B cell (primary cell): ENCODE data around the gene TBX1. TPM values are rescaled to one million over a fixed set of nuclear protein-coding genes. Genes with fewer than 3 reads are reported as not detected.

Source experiments
- ATAC-seq: fragments of 200-7000 bp; cut with Tn5 transposase; one replicate; pipeline ENCODE4 v1.10.0; 2021; ENCODE audit warnings: low read depth, mild to moderate bottlenecking, moderate number of reproducible peaks, moderate library complexity
- CTCF ChIA-PET: fragments of 350-600 bp; sonication (Branson Sonifier 250); formaldehyde crosslinking; loops from one replicate; lab custom pipeline; 2021; ENCODE audit warnings: antibody characterized with exemption, inconsistent platforms; lab: Charles Lee
- POLR2A ChIA-PET: fragments of 350-600 bp; sonication (Branson Sonifier 250); formaldehyde crosslinking; loops from one replicate; lab custom pipeline; 2021; ENCODE audit warnings: antibody characterized with exemption; lab: Charles Lee
- DNase-seq: peaks from one replicate; pipeline ENCODE4 v3.0.0; 2013
- H2AFZ ChIP-seq: 2 replicates; pipeline ENCODE4 v1.6.1; 2012; ENCODE audit warnings: mild to moderate bottlenecking, low read depth, low read length; ENCODE audit not compliant: insufficient read depth, poor library complexity, severe bottlenecking
- H3K27ac ChIP-seq, 2 donors: 1 replicate in 1 of 2; 2 replicates in 1 of 2; pipeline ENCODE4 v1.5.1; 2012 to 2013; ENCODE audit warnings: low read length in 2 of 2, mild to moderate bottlenecking in 2 of 2, moderate library complexity in 1 of 2
- H3K27me3 ChIP-seq, 4 experiments: fragments of 200-600 bp in 1 of 4; sonication (generic) in 1 of 4; replicated peaks in 1 of 4; 1 replicate in 2 of 4; 2 replicates in 2 of 4; pipeline versions ENCODE4 v1.6.1 to v1.7.0; 2013 to 2016; ENCODE audit warnings: low read length in 3 of 4, mild to moderate bottlenecking in 2 of 4, mixed read lengths in 1 of 4, moderate library complexity in 1 of 4; ENCODE audit not compliant: insufficient read depth in 4 of 4, control insufficient read depth in 3 of 4; ENCODE audit errors: control extremely low read depth in 1 of 4
- H3K36me3 ChIP-seq, 2 experiments: replicated peaks in 1 of 2; 1 replicate in 1 of 2; 2 replicates in 1 of 2; pipeline versions ENCODE4 v1.6.1 to v1.7.1; 2013; ENCODE audit warnings: low read length in 1 of 2; ENCODE audit not compliant: insufficient read depth in 2 of 2, control insufficient read depth in 1 of 2; ENCODE audit errors: control extremely low read depth in 1 of 2, extremely low read depth in 1 of 2
- H3K4me1 ChIP-seq, 2 donors: fragments of 200-600 bp in 1 of 2; sonication (generic) in 1 of 2; 1 replicate in 1 of 2; 2 replicates in 1 of 2; pipeline versions ENCODE4 v1.5.1 to v1.6.1; 2013 to 2017; ENCODE audit warnings: low read length in 2 of 2; ENCODE audit not compliant: control insufficient read depth in 2 of 2, insufficient read depth in 2 of 2
- H3K4me2 ChIP-seq: replicated peaks from 2 replicates; pipeline ENCODE3; 2012; ENCODE audit warnings: mild to moderate bottlenecking, low read depth, low read length; ENCODE audit not compliant: poor library complexity, severe bottlenecking
- H3K4me3 ChIP-seq, 5 experiments: fragments of 200-600 bp in 1 of 5; sonication (generic) in 1 of 5; 1 replicate in 3 of 5; 2 replicates in 2 of 5; pipeline versions ENCODE4 v1.5.1 to v1.7.0; 2011 to 2016; ENCODE audit warnings: low read length in 4 of 5, mild to moderate bottlenecking in 4 of 5, low read depth in 2 of 5, control low read depth in 1 of 5, moderate library complexity in 1 of 5; ENCODE audit not compliant: insufficient read depth in 1 of 5; ENCODE audit errors: control extremely low read depth in 1 of 5, extremely low read depth in 1 of 5
- H3K79me2 ChIP-seq: fragments of 200-600 bp; sonication (generic); one replicate; pipeline ENCODE4 v1.6.0; 2016; ENCODE audit warnings: low read length; ENCODE audit not compliant: control insufficient read depth, insufficient read depth
- H3K9ac ChIP-seq: fragments of 200-600 bp; sonication (generic); 2 replicates; pipeline ENCODE4 v1.6.1; 2017; ENCODE audit warnings: mild to moderate bottlenecking, low read length, moderate library complexity
- H3K9me3 ChIP-seq, 3 donors: one replicate each; pipeline versions ENCODE4 v1.6.1 to v1.7.1; 2013; ENCODE audit warnings: low read length in 2 of 3; ENCODE audit not compliant: control insufficient read depth in 2 of 3, insufficient read depth in 1 of 3; ENCODE audit errors: control extremely low read depth in 1 of 3
- H4K20me1 ChIP-seq: 2 replicates; pipeline ENCODE4 v1.6.0; 2012; ENCODE audit warnings: mild to moderate bottlenecking, low read length; ENCODE audit not compliant: insufficient read depth, control insufficient read depth, poor library complexity, severe bottlenecking
- H3K27ac Mint-ChIP-seq: one replicate; pipeline ENCODE4 v1.8.0; 2021; ENCODE audit warnings: mixed read lengths
- H3K27me3 Mint-ChIP-seq: one replicate; pipeline ENCODE4 v1.8.0; 2021; ENCODE audit warnings: mixed read lengths
- H3K4me1 Mint-ChIP-seq: one replicate; pipeline ENCODE4 v1.8.0; 2021; ENCODE audit warnings: mixed read lengths
- H3K4me3 Mint-ChIP-seq: one replicate; pipeline ENCODE4 v1.8.0; 2021; ENCODE audit warnings: mixed read lengths
- H3K9me3 Mint-ChIP-seq: one replicate; pipeline ENCODE4 v1.8.0; 2022; ENCODE audit warnings: mixed read lengths; ENCODE audit not compliant: insufficient read depth
- CTCF ChIP-seq: fragments of 200-600 bp; IDR thresholded peaks from one replicate; pipeline ENCODE4 v1.8.0; 2022; ENCODE audit warnings: antibody characterized with exemption, mild to moderate bottlenecking
- EZH2 ChIP-seq: IDR thresholded peaks from 2 replicates; pipeline ENCODE4 v1.6.1; 2012; ENCODE audit warnings: borderline replicate concordance, low read depth, mild to moderate bottlenecking, moderate library complexity, low read length; ENCODE audit not compliant: insufficient read depth, poor library complexity, severe bottlenecking
- WGBS: methylation state at CpG from one replicate; pipeline ENCODE4 v1.1.5; 2013; ENCODE audit warnings: missing lambda C conversion rate; ENCODE audit not compliant: insufficient coverage; 5-methylcytosine and 5-hydroxymethylcytosine counted together
- intact Hi-C: fragments of 100-400 bp; cut with micrococcal nuclease; formaldehyde crosslinking; loops from one replicate; pipeline ENCODE4 v1.10.0; 2022
- polyA plus RNA-seq: library from polyadenylated mRNA; depleted of rRNA; stranded (reverse); fragments of >200 nt; gene quantifications from 2 replicates; pipeline ENCODE4 v1.2.3, GENCODE V29; 2012
- total RNA-seq, 2 donors: library from RNA; stranded (reverse); fragments of 120-200 nt in 1 of 2; gene quantifications; 1 replicate in 1 of 2; 2 replicates in 1 of 2; pipeline versions ENCODE4 v1.2.3 to v1.2.4, GENCODE V29; 2013 to 2022

The TBX1 gene
- total and polyA plus RNA-seq, 2 donors (not counting 1 experiment from before 2014, with no cell fraction given) = not detected

- H3K27me3 Mint-ChIP-seq = no peaks in the 10 kb centered on the region
Measured at GRCh38 chr22:19737846-19738663, 22.5 kb upstream of the TBX1 start.

More at GRCh38 chr22:19737846-19738663, 22.5 kb upstream of the TBX1 start:
- WGBS = 94% methylated on average over 10 of the region's 17 CpGs
- Histone ChIP-seq H4K20me1 (no peaks in the 10 kb centered on the region), H3K4me1 (no peaks in the 10 kb centered on the region), H3K79me2 (no peaks in the 10 kb centered on the region), H3K36me3 (no peaks in the 10 kb centered on the region), H3K4me3 (no peak overlapping the region), H3K4me2 (no peak overlapping the region), H2AFZ (no peak overlapping the region), H3K9me3 (no peaks in the 10 kb centered on the region), H3K27ac (no peak overlapping the region), H3K9ac (no peak overlapping the region), H3K27me3 (no peaks in the 10 kb centered on the region)
- Mint-ChIP-seq H3K9me3 (no peaks in the 10 kb centered on the region), H3K27ac (no peak overlapping the region), H3K4me1 (no peaks in the 10 kb centered on the region), H3K4me3 (no peak overlapping the region)
- no peak for DNase-seq
- TF ChIP-seq EZH2 = no peak
- no peak for TF ChIP-seq CTCF
- intact Hi-C loops = no loop called here
- POLR2A ChIA-PET = no interaction called here
- CTCF ChIA-PET = no interaction called here
- no peak for ATAC-seq
